ENCODE data around the gene OLIG1.

DNA sequence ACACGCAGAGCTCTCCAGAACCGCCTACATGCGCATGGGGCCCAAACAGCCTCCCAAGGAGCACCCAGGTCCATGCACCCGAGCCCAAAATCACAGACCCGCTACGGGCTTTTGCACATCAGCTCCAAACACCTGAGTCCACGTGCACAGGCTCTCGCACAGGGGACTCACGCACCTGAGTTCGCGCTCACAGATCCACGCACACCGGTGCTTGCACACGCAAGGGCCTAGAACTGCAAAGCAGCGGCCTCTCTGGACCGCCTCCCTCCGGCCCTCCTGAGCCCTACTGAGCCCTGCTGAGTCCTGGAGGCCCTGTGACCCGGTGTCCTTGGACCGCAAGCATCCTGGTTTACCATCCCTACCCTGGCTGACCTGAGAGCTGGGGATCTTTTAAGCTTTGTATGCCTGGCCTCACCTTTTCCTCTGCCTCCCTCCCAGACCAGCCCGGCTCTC is 36.0 kb upstream of the OLIG1 start:
- TF ChIP-seq, protein P1, sequence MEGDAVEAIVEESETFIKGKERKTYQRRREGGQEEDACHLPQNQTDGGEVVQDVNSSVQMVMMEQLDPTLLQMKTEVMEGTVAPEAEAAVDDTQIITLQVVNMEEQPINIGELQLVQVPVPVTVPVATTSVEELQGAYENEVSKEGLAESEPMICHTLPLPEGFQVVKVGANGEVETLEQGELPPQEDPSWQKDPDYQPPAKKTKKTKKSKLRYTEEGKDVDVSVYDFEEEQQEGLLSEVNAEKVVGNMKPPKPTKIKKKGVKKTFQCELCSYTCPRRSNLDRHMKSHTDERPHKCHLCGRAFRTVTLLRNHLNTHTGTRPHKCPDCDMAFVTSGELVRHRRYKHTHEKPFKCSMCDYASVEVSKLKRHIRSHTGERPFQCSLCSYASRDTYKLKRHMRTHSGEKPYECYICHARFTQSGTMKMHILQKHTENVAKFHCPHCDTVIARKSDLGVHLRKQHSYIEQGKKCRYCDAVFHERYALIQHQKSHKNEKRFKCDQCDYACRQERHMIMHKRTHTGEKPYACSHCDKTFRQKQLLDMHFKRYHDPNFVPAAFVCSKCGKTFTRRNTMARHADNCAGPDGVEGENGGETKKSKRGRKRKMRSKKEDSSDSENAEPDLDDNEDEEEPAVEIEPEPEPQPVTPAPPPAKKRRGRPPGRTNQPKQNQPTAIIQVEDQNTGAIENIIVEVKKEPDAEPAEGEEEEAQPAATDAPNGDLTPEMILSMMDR (conservative IDR thresholded peaks at IDR 0.05; ENCODE audit: low read depth, low read length) = no peak
- TF ChIP-seq EZH2 (IDR thresholded peaks at IDR 0.05; ENCODE audit: low read length, unreplicated experiment) (no peak), EZH2phosphoT487 (IDR thresholded peaks at IDR 0.05; ENCODE audit: borderline replicate concordance, low read length) (no peak)

All from PC-3 (cell line).